ENCODE data around the gene RBM39.

Gene RBM39

DNA sequence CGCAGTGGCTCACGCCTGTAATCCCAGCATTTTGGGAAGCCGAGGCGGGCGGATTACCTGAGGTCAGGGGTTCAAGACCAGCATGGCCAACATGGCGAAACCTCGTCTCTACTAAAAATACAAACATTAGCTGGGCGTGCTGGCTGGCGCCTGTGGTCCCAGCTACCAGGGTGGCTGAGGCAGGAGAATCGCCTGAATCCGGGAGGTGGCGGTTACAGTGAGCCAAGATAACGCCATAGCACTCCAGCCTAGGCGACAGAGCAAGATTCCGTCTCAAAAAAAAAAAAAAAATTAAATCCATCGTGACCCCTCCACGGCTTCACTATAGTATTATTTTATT is 76.1 kb downstream of the RBM39 start:
- no peak for DNase-seq

DNA sequence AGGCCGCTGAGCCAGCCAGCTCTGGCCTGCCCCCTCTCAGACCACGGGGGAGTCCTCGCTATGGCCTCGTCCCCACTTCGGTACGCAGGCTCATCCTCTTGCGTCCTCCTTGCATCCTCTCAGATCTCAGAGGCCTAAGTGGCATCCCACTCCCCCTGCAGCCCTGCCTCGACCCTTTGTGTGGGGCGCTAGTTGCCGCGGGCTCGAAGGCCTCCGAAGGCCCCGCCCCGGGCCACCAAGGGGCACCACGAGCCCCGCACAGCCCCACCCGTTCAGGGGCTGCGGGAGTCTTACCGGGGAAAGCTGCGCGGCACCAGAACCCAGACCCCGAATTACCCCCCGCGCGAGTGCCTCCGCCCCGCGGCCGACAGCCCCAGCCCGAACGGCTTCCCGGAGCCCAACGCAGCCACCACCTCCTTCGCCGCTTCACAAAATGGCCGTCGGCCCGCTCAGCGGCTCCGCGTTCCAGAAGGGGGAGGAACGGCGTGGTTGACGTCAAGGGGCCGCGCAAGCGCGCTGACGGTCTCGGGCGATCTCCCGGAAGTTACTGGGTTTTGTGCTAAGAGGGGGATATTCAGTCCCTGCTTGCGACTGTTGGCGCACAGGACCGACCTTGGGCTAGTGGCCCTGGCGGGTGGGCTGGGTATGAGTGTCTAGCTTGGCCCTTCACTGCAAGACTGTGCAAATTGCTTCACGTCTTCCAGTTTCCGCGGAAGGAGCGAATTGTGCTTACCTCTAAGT is 77.4 kb downstream of the RBM39 start, which contains the start of the genes CPNE1 and RBM12:
CPNE1 (minus strand) TSS at position 435 of the 741 bp plus-strand sequence. CDS start 31,977 bp downstream, outside the sequence.
RBM12 (minus strand) TSS at position 435 of the 741 bp plus-strand sequence. CDS start 9,578 bp downstream, outside the sequence.
- peak; percentile 86 for DNase-seq

- peak; percentile 46 for DNase-seq
Observed at GRCh38 chr20:35663516-35664465, 78.3 kb downstream of the RBM39 start.

DNA sequence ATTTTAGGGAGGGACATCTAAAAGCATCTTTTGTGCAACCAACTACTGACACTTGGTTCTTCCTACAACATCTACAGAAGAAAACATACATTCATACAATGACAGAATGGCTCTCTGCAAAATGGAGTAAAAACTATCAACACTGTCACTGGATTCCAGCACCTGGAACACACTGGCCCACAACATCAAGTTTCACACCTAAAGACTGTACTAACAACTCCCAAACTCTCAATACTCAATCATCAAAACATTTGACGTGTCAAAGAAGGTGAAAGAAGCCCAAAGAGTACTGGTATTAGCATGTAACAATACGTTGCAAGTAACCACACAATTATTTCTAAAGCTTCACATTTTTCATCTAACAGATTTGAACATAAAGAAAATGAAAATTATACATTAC is 79.5 kb downstream of the RBM39 start:
- DNase-seq = no peak

GRCh38 chr20:35661908-35662307 is 80.2 kb downstream of the RBM39 start:
- DNase-seq = no peak

DNA sequence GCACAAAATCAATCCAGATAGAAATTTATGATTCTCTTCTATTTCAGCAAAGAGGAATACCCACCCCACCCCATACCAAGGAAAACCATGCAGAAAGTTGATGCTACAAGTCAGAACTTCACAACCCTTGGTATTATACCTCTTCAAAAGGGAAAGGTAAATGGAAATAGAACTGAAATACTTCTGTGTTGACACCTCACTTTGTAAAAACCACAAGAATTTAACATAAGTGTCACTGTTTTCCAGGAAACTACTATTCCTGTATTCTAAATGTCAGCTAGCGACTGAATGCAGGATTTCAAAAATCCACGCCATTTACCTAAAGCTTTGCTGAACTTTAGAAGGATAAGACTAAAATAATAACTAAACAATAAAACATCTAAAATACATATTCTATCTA is 81.0 kb downstream of the RBM39 start:
- DNase-seq = no peak

DNA sequence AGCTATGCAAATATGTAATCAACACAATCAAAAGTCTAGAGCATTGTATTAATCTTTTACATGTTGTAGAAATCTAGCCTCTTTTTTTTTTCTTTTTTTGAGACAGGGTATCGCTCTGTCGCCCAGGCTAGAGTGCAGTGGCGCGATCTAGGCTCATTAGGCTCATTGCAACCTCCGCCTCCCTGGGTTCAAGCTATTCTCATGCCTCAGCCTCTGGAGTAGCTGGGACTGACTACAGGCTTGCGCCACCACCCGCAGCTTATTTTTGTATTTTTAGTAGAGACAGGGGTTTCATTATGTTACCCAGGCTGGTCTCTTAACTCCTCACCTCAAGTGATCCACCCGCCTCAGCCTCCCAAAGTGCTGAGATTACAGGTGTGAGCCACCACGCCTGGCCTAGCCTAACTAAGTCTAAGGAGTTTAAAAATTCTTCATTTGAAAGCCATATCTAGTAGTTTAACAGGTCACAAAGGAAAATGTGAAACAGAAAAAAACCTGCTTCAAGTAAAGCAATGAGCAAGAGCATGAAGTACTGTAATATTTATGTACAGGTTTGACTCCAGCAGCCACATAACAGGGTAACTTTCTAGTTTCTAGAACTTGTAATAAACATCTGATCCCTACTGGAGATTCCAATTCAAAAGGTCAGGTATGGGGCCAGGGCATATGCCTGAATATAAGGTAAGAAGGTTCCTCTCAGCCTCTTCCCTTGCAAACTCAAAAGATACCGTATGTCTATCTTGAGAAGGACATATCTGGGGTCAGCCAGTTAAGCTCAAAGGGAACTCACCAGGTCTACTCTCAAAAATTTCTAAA is 81.7 kb downstream of the RBM39 start:
- DNase-seq = no peak

- DNase-seq = no peak
Observed at GRCh38 chr20:35657271-35657670, 84.8 kb downstream of the RBM39 start.

DNA sequence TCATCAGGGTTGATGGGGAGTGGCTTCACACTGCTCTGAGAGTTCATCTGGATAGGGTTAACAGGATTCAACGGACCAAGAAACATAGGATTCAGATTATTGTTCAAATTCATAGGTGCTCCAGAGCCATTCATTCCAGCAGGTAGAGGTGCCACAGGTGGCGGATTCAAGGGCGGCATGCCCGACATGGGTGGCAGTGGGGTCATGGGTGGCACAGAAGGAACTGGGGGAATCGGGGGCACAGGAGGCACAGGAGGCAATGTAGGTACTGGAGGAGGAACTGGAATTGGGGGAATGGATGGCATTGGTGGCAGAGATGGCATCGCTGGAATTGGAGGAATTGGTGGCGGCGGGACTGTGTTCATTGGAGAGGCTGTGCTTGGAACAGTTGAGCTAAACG is 87.6 kb downstream of the RBM39 start:
- DNase-seq = no peak

DNA sequence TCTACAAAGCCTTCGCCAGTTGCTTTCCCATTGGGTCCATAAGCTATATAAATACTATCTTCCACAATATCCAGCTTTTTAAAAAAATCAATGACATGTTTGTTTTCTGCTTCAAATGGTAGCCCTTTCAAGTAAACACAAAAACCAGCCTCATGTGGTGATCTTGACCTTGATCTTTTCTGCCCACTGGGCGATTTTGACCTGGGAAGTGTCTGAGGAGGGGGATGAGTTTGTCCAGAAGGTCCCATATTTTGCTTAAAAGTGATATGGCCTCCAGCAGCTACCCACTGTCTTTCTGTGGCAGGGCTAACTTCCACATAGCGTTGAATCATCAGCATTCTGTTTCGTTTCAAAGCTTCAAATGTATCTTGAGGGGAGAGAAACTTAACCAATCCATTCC is 88.2 kb downstream of the RBM39 start:
- DNase-seq = no peak
